ENCODE data around the gene UBB.

DNA sequence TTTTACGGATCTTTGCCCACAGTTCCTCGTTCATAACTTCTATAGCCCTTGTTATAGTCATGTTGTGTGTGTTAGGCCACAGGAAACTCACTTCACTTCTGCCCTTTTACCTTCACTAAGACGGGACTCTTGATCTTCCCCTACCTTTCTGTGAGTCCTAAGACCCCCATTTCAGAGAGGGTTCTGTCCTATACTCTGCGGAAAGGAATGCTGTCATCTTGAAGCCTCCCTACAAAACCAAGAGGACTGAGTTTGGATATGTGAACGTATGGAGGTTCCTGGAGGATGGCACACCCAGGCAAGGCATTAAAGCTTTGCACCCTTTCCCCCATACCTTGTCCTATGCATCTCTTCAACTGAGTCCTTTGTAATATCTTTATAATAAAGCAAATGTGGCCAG is 3.7 kb downstream of the UBB start:
- TF ChIP-seq POLR2A (IDR thresholded peaks at IDR 0.05): no peak
- TF ChIP-seq, protein P1, sequence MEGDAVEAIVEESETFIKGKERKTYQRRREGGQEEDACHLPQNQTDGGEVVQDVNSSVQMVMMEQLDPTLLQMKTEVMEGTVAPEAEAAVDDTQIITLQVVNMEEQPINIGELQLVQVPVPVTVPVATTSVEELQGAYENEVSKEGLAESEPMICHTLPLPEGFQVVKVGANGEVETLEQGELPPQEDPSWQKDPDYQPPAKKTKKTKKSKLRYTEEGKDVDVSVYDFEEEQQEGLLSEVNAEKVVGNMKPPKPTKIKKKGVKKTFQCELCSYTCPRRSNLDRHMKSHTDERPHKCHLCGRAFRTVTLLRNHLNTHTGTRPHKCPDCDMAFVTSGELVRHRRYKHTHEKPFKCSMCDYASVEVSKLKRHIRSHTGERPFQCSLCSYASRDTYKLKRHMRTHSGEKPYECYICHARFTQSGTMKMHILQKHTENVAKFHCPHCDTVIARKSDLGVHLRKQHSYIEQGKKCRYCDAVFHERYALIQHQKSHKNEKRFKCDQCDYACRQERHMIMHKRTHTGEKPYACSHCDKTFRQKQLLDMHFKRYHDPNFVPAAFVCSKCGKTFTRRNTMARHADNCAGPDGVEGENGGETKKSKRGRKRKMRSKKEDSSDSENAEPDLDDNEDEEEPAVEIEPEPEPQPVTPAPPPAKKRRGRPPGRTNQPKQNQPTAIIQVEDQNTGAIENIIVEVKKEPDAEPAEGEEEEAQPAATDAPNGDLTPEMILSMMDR (IDR thresholded peaks at IDR 0.05): no peak

Data from vagina (tissue), 2 donors.